ENCODE data around the gene SIN3A.
A peak's percentile ranks its signal among the peaks of the same experiment; 100 is the strongest.
"Not testable (repeated sequence)": the region's sequence is repeated elsewhere in the genome, so short reads cannot be mapped to it uniquely, and the experiment has no call there.

Gene SIN3A

DNA sequence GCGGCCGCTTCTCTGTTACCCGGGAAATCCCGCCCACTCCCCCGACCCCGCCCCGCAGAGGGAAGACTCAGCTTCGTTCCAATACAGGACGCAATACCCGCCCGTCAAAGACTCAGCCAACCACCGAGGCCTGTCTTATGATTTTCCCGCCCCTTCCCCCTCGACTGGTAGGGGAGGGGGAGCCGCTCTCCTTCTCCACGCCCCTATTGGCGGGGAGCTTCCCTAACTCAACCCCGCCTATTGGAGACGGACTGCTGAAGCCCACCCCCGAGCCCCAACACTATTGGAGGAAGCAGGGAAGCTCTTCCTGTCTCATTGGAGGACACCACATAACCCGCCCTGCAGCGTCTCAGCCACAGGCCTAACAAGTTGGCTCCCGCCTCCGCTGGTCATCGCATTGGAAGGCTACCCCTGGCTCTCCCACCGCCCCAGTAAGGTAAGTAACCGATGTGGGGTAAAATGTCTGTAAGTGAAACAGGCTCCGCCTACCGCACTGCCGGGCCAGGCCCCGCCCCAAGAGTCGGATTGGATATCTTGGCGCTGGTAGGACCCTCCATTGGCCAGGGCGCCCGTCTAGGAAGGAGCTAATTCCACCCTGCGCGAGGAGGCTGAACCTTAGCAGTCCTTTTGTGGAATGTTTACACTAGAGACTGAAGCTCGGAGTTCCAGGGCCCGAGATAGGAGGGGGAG lies at the start of gene SIN3A:
Gene SIN3A (minus strand): TSS at position 17 of the 690 bp plus-strand sequence. CDS start 21,315 bp downstream, outside the sequence.
- DNase-seq (ENCODE audit: low spot score): peak; percentile 100

DNA sequence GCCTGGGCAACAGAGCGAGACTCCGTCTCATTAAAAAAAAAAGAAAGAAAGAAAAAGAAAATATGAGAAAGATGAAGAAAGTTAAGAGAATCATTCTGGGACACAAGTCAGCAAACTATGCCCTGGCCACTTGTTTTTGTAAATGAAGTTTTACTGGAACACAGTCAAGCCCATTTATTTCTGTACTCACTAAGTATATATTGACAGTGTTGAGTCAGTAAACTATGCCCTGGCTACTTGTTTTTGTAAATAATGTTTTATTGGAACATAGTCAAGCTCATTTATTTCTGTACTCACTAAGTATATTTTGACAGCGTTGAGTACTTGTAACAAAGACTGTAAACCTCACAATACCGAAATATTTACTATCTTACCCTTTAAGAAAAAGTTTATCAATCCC lies 42.2 kb upstream of the SIN3A start:
- DNase-seq (ENCODE audit: low spot score): no peak

GRCh38 chr15:75483961-75484360 lies 32.5 kb upstream of the SIN3A start:
- DNase-seq (ENCODE audit: low spot score): no peak

GRCh38 chr15:75483556-75483955 lies 32.1 kb upstream of the SIN3A start:
- not testable (repeated sequence) for DNase-seq (ENCODE audit: low spot score)

DNA sequence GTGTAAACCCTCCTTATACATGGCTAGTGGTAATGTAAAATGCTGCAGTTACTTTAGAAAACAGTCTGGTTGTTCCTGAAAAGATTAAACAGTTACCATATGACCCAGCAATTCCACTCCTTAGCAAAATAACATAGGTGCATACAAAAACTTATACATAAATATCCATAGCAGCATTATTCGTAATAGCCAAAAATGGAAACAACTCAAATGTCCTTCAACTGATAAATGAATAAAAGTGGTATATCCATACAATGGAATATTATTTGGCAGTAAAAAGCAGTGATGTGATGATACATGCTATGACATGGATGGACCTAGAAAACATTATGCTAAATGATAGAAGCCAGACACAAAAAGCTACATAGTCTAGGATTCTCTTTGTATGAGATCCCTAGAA lies 31.6 kb upstream of the SIN3A start:
- DNase-seq (ENCODE audit: low spot score): no peak

DNA sequence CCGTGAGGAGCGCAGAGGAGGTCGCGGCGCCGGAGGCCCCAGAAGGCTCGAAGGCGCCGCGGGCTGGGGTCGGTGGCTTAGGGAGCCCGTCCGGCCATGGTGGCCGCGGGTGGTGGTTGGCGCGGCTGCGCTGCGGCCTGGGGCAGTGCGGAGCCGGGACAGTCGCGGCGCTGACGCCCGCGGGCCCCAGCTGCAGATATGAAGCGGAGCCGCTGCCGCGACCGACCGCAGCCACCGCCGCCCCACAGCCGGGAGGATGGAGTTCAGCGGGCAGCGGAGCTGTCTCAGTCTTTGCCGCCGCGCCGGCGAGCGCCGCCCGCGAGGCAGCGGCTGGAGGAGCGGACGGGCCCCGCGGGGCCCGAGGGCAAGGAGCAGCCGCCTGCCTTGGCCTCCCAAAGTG lies 29.0 kb upstream of the SIN3A start:
- not testable (repeated sequence) for DNase-seq (ENCODE audit: low spot score)

- no peak for DNase-seq (ENCODE audit: low spot score)
Observed at GRCh38 chr15:75479670-75480069, 28.2 kb upstream of the SIN3A start.

- not testable (repeated sequence) for DNase-seq (ENCODE audit: low spot score)
Observed at GRCh38 chr15:75477094-75477493, 25.6 kb upstream of the SIN3A start.

- DNase-seq (ENCODE audit: low spot score): no peak
Observed at GRCh38 chr15:75468913-75469598, 17.6 kb upstream of the SIN3A start.

DNA sequence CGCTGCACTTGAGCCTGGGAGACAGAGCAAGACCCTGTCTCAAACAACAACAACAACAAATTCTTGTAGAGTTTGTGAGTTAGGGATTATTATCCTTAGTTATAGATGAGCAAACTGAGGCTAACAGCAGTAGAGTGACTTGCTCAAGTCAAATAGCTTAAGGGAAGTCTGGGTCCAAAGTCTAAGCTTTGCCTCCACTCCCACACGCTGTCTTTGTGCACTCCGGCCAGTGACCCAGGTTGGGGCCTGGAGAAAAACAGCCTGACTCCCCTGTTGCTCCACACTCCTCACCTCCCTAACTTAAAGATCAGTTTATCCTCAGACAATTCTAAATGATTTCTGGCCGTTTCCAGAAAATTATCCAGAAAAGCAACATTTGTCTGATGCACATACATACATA lies 9.2 kb upstream of the SIN3A start:
- no peak for DNase-seq (ENCODE audit: low spot score)

- DNase-seq (ENCODE audit: low spot score): no peak
Observed at GRCh38 chr15:75459581-75459980, 8.1 kb upstream of the SIN3A start.

- DNase-seq (ENCODE audit: low spot score): no peak
Observed at GRCh38 chr15:75456710-75457109, 5.2 kb upstream of the SIN3A start.

DNA sequence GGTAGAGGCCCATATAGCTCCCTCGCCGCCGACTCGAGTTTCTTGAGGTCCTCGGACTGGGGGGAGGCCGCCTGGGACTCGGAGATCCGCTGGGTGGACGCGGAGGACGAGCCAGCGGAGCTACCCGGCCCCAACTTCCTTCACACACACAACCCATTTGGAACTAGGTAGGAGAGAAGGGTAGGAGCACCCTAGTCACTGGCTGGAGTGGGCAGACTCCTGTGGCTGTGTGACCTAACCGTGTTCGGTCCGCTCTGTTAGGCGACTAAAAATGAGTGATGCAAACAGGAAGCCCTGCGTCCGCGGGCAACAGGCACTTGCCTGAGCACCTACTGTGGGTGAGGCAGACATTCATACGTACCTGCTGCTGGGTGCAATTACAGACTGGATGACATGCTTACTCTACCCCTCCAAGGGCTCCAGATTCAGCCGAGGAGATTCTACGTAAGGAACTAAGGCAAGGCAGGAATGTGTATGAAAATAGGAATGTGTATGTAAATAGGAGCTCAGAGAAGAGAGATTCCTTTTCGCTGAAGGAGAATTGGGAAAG lies 4.6 kb upstream of the SIN3A start:
- DNase-seq (ENCODE audit: low spot score): no peak

GRCh38 chr15:75455424-75455981 lies 4.0 kb upstream of the SIN3A start:
- peak; percentile 90 for DNase-seq (ENCODE audit: low spot score)

DNA sequence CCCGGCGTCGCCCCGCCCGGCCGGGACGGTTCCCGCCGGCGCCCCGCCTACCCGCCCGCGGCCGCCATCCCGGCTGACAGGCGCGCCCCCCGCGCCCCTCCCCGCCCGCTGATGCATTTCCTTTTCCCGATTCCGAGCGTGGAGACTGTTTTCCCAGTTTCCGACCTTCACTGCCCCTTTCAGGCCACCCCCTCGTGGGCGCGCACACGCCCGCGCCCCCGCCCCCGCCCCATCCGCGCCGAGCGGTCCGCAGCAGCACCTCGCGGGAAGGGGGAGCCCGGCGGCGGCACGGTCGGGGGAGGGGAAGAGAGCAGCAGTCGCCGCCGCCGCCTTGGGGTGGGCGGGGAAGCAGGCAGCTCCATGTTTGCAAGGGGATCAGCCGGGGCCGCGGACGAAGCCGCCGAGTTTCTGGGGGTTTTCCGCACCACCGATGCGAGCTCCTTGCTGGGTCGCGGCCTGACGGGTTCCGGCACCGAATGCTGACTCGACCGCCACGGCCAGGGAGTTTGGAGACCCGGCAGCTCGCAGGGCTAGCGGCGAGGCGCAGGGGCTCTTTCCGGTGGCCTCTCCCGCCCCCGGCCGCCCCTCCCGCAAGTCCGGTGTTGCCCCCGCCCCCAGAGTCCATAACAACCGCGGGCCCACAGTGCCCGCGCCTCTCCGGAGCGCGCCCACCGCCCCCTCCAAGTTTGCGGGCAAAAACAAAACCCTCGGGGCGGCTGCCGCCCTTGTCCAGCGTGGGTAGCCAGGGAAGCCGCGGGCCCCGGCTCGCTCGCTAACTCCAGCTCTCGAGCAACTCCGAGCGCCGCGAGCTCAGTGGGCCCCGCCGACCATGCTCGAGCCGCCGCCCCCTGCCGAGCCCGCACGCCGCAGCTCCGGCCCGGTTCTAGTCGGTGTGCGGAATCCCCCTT lies 3.2 kb upstream of the SIN3A start:
- DNase-seq (ENCODE audit: low spot score): peak; percentile 21

DNA sequence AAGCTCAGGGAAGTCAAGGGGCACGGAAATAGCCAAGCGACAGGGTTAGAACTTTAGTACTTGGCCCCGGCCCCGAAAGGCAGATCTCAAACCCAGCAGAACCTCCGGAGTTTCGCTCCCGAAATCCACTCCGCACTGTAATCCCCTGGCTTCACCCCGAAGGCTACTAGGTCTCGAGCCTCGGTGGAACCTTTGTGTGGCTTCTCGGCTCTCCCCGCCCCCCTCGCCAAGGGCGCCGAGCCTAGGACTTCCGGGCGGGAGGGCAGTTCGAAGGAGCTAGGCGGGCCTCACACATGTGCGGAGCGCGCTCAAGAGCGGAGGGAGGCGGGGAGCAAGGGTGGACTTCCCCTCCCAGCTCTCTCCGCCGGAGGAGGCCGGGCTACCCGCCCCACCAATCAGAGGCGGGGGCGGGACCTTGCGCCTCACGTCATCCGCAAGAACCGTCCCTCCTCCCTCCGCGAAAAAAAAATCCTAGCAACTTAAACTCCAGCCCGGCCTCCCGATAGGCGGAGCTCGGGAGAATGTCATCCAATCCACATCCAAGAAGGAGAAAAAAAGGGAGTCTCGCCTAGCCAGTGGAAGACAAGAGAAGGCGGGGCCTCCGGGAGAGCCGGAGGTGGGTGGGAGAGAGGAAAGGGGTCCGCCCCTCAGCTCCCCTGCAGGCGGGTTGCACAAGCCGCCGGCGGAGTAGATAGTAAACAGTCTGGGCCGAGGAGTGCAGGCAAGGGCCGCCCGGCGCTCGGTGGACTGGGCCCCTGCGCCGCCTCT lies 2.4 kb upstream of the SIN3A start:
- peak; percentile 100 for DNase-seq (ENCODE audit: low spot score)

GRCh38 chr15:75452865-75453702 lies 1.6 kb upstream of the SIN3A start:
- peak; percentile 9 for DNase-seq (ENCODE audit: low spot score)

GRCh38 chr15:75452364-75452864 lies 924 bp upstream of the SIN3A start:
- DNase-seq (ENCODE audit: low spot score): peak; percentile 84

GRCh38 chr15:75451202-75451673 lies 252 bp downstream of the SIN3A start:
- no peak for DNase-seq (ENCODE audit: low spot score)

Measured in putamen (tissue), 1 donor.